Fibroblast of lung (primary cell): ENCODE measurements around the gene CFAP61.

Experiments used
- EZH2 ChIP-seq: IDR thresholded peaks from 2 replicates; pipeline ENCODE4 v1.5.1; 2012; ENCODE audit warnings: low read length, control low read depth, mild to moderate bottlenecking; ENCODE audit errors: missing control alignments
- TF ChIP-seq, protein P1 (sequence below), 2 donors: IDR thresholded peaks in 1 of 2; conservative IDR thresholded peaks in 1 of 2; 1 replicate in 1 of 2; 2 replicates in 1 of 2; pipeline ENCODE4 v1.5.1; 2011 to 2012; ENCODE audit warnings: low read length in 2 of 2, control low read depth in 1 of 2, inconsistent platforms in 1 of 2, low read depth in 1 of 2, mild to moderate bottlenecking in 1 of 2

- TF ChIP-seq, protein P1, sequence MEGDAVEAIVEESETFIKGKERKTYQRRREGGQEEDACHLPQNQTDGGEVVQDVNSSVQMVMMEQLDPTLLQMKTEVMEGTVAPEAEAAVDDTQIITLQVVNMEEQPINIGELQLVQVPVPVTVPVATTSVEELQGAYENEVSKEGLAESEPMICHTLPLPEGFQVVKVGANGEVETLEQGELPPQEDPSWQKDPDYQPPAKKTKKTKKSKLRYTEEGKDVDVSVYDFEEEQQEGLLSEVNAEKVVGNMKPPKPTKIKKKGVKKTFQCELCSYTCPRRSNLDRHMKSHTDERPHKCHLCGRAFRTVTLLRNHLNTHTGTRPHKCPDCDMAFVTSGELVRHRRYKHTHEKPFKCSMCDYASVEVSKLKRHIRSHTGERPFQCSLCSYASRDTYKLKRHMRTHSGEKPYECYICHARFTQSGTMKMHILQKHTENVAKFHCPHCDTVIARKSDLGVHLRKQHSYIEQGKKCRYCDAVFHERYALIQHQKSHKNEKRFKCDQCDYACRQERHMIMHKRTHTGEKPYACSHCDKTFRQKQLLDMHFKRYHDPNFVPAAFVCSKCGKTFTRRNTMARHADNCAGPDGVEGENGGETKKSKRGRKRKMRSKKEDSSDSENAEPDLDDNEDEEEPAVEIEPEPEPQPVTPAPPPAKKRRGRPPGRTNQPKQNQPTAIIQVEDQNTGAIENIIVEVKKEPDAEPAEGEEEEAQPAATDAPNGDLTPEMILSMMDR (conservative IDR thresholded peaks at IDR 0.05 in 1 of 2, IDR thresholded peaks at IDR 0.05 in 1 of 2; ENCODE audit: low read depth in 1 of 2, low read length in 2 of 2): no peak
- no peak for TF ChIP-seq EZH2
These were observed 148.8 kb downstream of the CFAP61 start for GRCh38 chr20:20201124-20201523.
